HepG2 (cell line): ENCODE results near the gene CLEC16A. TPM values are rescaled to one million over a fixed set of nuclear protein-coding genes. Genes with fewer than 3 reads are reported as not detected.

ENCODE experiments used
- AGO2 ChIP-seq: fragments of 200-400 bp; formaldehyde crosslinking; optimal IDR thresholded peaks from 2 replicates; pipeline ENCODE3; 2017; ENCODE audit warnings: mild to moderate bottlenecking, low read depth, low read length, moderate library complexity
- CHCHD3 ChIP-seq: sonication (generic); formaldehyde crosslinking; IDR thresholded peaks from 2 replicates; pipeline ENCODE4 v1.8.0; 2022; ENCODE audit warnings: mild to moderate bottlenecking, missing genetic modification reagents, moderate library complexity
- ELF1 ChIP-seq: sonication (generic); formaldehyde crosslinking; IDR thresholded peaks from 2 replicates; pipeline ENCODE4 v1.4.0; 2020; ENCODE audit warnings: missing genetic modification reagents
- ETV5 ChIP-seq: IDR thresholded peaks from 2 replicates; pipeline ENCODE4 v1.6.1; 2018; ENCODE audit warnings: missing biosample characterization, missing genetic modification reagents, inconsistent platforms, borderline replicate concordance
- FOXC1 ChIP-seq: sonication (generic); formaldehyde crosslinking; IDR thresholded peaks from 2 replicates; pipeline ENCODE4 v1.8.0; 2022; ENCODE audit warnings: mild to moderate bottlenecking, missing genetic modification reagents, borderline replicate concordance
- FOXM1 ChIP-seq: sonication (generic); formaldehyde crosslinking; IDR thresholded peaks from 2 replicates; pipeline ENCODE4 v1.5.0; 2020; ENCODE audit warnings: missing genetic modification reagents
- GABPB1 ChIP-seq: IDR thresholded peaks from 2 replicates; pipeline ENCODE4 v1.6.1; 2016; ENCODE audit warnings: mild to moderate bottlenecking, missing genetic modification reagents, moderate library complexity, missing compliant biosample characterization
- IRX3 ChIP-seq: sonication (generic); formaldehyde crosslinking; IDR thresholded peaks from 2 replicates; pipeline ENCODE4 v1.8.1; 2023; ENCODE audit warnings: mild to moderate bottlenecking, low read depth, missing genetic modification reagents, borderline replicate concordance
- KLF6 ChIP-seq: IDR thresholded peaks from 2 replicates; pipeline ENCODE4 v1.8.0; 2016; ENCODE audit warnings: missing biosample characterization, missing genetic modification reagents
- MAF1 ChIP-seq: sonication (generic); formaldehyde crosslinking; IDR thresholded peaks from 2 replicates; pipeline ENCODE4 v1.5.0; 2020; ENCODE audit warnings: missing genetic modification reagents, borderline replicate concordance
- PHB2 ChIP-seq: fragments of 450-650 bp; IDR thresholded peaks from 2 replicates; pipeline ENCODE4 v1.6.1; 2018; ENCODE audit not compliant: partially characterized antibody
- RELA ChIP-seq: sonication (generic); formaldehyde crosslinking; IDR thresholded peaks from 2 replicates; pipeline ENCODE4 v1.4.0; 2020; ENCODE audit warnings: missing genetic modification reagents
- SCMH1 ChIP-seq: sonication (generic); formaldehyde crosslinking; IDR thresholded peaks from 2 replicates; pipeline ENCODE4 v1.9.0; 2021; ENCODE audit warnings: missing genetic modification reagents, mild to moderate bottlenecking, borderline replicate concordance
- SSRP1 ChIP-seq: IDR thresholded peaks from 2 replicates; pipeline ENCODE4 v1.6.1; 2016; ENCODE audit warnings: control low read depth
- YEATS4 ChIP-seq: sonication (generic); formaldehyde crosslinking; IDR thresholded peaks from 2 replicates; pipeline ENCODE4 v1.4.0; 2020; ENCODE audit warnings: missing genetic modification reagents, borderline replicate concordance
- ZBTB25 ChIP-seq: IDR thresholded peaks from 2 replicates; pipeline ENCODE4 v1.6.1; 2018; ENCODE audit warnings: missing genetic modification reagents
- ZFP36L2 ChIP-seq: sonication (generic); formaldehyde crosslinking; IDR thresholded peaks from 2 replicates; pipeline ENCODE4 v1.4.0; 2020; ENCODE audit warnings: missing genetic modification reagents
- ZNF260 ChIP-seq: sonication (generic); formaldehyde crosslinking; IDR thresholded peaks from 2 replicates; pipeline ENCODE4 v1.4.0; 2020; ENCODE audit warnings: missing genetic modification reagents, low read depth, mild to moderate bottlenecking, borderline replicate concordance
- ZNF30 ChIP-seq: sonication (generic); formaldehyde crosslinking; IDR thresholded peaks from 2 replicates; pipeline ENCODE4 v1.5.0; 2020; ENCODE audit warnings: mild to moderate bottlenecking, missing genetic modification reagents
- ZNF430 ChIP-seq: sonication (generic); formaldehyde crosslinking; IDR thresholded peaks from 2 replicates; pipeline ENCODE4 v1.9.0; 2021; ENCODE audit warnings: mild to moderate bottlenecking, missing genetic modification reagents
- ZNF44 ChIP-seq: sonication (generic); formaldehyde crosslinking; IDR thresholded peaks from 2 replicates; pipeline ENCODE4 v1.5.1; 2020; ENCODE audit warnings: mild to moderate bottlenecking, missing genetic modification reagents
- ZNF550 ChIP-seq: sonication (generic); formaldehyde crosslinking; IDR thresholded peaks from 2 replicates; pipeline ENCODE4 v1.4.0; 2020; ENCODE audit warnings: mild to moderate bottlenecking, missing genetic modification reagents, borderline replicate concordance
- ZNF556 ChIP-seq: sonication (generic); formaldehyde crosslinking; IDR thresholded peaks from 2 replicates; pipeline ENCODE4 v1.4.0; 2020; ENCODE audit warnings: mild to moderate bottlenecking, missing genetic modification reagents, borderline replicate concordance
- ZNF562 ChIP-seq: sonication (generic); formaldehyde crosslinking; IDR thresholded peaks from 2 replicates; pipeline ENCODE4 v1.8.0; 2022; ENCODE audit warnings: missing genetic modification reagents, borderline replicate concordance
- ZNF629 ChIP-seq: sonication (generic); formaldehyde crosslinking; conservative IDR thresholded peaks from 2 replicates; pipeline ENCODE4 v1.5.0; 2020; ENCODE audit warnings: missing genetic modification reagents
- ZNF790 ChIP-seq: sonication (generic); formaldehyde crosslinking; IDR thresholded peaks from 2 replicates; pipeline ENCODE4 v1.8.0; 2022; ENCODE audit warnings: missing genetic modification reagents, mild to moderate bottlenecking, borderline replicate concordance
- polyA plus RNA-seq, 8 experiments: library from polyadenylated mRNA; depleted of rRNA in 3 of 8; stranded (reverse) in 7 of 8; unstranded in 1 of 8; fragments of >200 nt; fragmentation: Illumina TruSeq in 4 of 8; extraction: Trizol in 4 of 8; gene quantifications; 2 replicates each; pipeline versions ENCODE4 v1.2.1 to v1.2.3, GENCODE V29; 2011 to 2016; ENCODE audit warnings: low read depth in 4 of 8, missing spikeins in 1 of 8, mixed read lengths in 1 of 8; ENCODE audit not compliant: insufficient read depth in 1 of 8
- total RNA-seq, 5 experiments: library from RNA; depleted of rRNA; stranded (reverse); fragments of >200 nt; fragmentation: Illumina TruSeq; extraction: Trizol; gene quantifications; 2 replicates each; pipeline ENCODE4 v1.2.3, GENCODE V29; 2016; ENCODE audit warnings: low read depth in 1 of 5
- TF ChIP-seq, protein P1 (sequence below): sonication (generic); formaldehyde crosslinking; IDR thresholded peaks from 2 replicates; pipeline ENCODE4 v1.4.0; 2020; ENCODE audit warnings: low read depth, mild to moderate bottlenecking, missing genetic modification reagents

CLEC16A gene
- total and polyA plus RNA-seq, 2 of the 13 experiments (the other 11 are each of a cell fraction or from before 2014, with no cell fraction given) = 8.5 to 10.3 TPM

DNA sequence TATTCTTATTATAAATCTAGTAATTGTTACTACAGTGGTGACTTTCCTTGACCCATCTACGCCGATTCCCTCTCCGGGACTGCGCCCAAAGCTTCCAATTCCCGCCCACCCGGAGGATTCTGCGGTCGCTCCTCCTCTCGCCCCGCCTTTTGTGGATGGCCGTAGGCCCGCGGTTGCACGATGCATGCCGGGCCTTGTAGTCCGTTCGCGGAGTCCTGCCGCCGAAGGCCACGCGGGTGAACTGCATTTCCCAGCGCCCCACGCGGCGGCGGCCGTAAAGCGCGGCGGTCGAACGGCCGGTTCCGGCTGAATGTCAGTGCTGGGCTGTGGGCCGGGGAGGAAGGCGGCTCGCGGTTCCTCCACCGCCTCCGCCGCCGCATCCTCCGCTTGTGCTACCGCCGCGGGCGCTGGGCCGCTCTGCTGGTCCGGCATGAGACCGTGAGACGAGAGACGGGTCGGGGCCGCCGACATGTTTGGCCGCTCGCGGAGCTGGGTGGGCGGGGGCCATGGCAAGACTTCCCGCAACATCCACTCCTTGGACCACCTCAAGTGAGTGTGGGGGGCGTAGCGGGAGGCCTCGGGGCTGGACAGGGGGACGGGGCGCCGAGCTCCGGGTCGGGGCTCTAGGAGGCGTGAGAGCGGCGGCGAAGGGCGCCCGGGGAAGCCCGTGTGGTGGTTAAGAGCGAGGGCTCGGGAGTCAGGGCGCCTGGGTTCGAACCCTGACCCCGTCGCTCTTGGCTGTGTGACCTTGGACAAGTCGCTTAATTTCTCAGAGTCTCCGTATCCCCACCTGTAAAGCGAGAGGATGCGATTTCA, at the start of gene CLEC16A (continued):
- TF ChIP-seq ZNF44 (CRISPR knock-in tag) (peak; percentile 95; the same call in 1 of the 2 replicates), YEATS4 (CRISPR knock-in tag) (peak; percentile 86; the same call in 1 of the 2 replicates), GABPB1 (CRISPR knock-in tag) (peak; percentile 99), ELF1 (CRISPR knock-in tag) (peak; percentile 97), RELA (peak; percentile 87), SSRP1 (CRISPR knock-in tag) (no peak; the same call in 1 of the 2 replicates), ZBTB25 (CRISPR knock-in tag) (peak; percentile 98), ZNF30 (CRISPR knock-in tag) (no peak), SCMH1 (CRISPR knock-in tag) (no peak), FOXM1 (CRISPR knock-in tag) (peak; percentile 52; the same call in 1 of the 2 replicates), KLF6 (peak; percentile 97), MAF1 (CRISPR knock-in tag) (peak; percentile 91; the same call in 1 of the 2 replicates), ZNF260 (CRISPR knock-in tag) (no peak; the same call in 1 of the 2 replicates), IRX3 (CRISPR knock-in tag) (no peak; the same call in 1 of the 2 replicates), ETV5 (CRISPR knock-in tag) (peak; percentile 98), ZNF550 (CRISPR knock-in tag) (peak; percentile 99), FOXC1 (peak; percentile 97), PHB2 (no peak), ZNF790 (CRISPR knock-in tag) (peak; percentile 89), AGO2 (peak; percentile 41), ZFP36L2 (peak; percentile 69; the same call in 1 of the 2 replicates), ZNF556 (CRISPR knock-in tag) (peak; percentile 99), ZNF430 (CRISPR knock-in tag) (0 out of 2 replicates have a peak, but pooled peaks have one; percentile 19), CHCHD3 (0 out of 2 replicates have a peak, but pooled peaks have one; percentile 79), ZNF629 (CRISPR knock-in tag) (no peak), ZNF562 (CRISPR knock-in tag) (no peak)
- TF ChIP-seq, protein P1, sequence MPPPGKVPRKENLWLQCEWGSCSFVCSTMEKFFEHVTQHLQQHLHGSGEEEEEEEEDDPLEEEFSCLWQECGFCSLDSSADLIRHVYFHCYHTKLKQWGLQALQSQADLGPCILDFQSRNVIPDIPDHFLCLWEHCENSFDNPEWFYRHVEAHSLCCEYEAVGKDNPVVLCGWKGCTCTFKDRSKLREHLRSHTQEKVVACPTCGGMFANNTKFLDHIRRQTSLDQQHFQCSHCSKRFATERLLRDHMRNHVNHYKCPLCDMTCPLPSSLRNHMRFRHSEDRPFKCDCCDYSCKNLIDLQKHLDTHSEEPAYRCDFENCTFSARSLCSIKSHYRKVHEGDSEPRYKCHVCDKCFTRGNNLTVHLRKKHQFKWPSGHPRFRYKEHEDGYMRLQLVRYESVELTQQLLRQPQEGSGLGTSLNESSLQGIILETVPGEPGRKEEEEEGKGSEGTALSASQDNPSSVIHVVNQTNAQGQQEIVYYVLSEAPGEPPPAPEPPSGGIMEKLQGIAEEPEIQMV = peak; percentile 73; the same call in 1 of the 2 replicates
